WTC11 (cell line): ENCODE measurements around the gene PTPN4. TPM values are rescaled to one million over a fixed set of nuclear protein-coding genes. Genes with fewer than 3 reads are reported as not detected.

Experiments
- ATAC-seq: fragments of 200-7000 bp; cut with Tn5 transposase; 2 replicates; pipeline ENCODE4 v1.10.0; 2021; ENCODE audit warnings: mild to moderate bottlenecking, moderate library complexity
- CTCF ChIA-PET: fragments of 300-600 bp; sonication (Branson Sonifier 250); formaldehyde crosslinking; loops from one replicate; lab custom pipeline; 2021; ENCODE audit warnings: antibody characterized with exemption; lab: Charles Lee
- POLR2A ChIA-PET: fragments of 350-600 bp; sonication (Branson Sonifier 250); formaldehyde crosslinking; loops from one replicate; lab custom pipeline; 2021; ENCODE audit warnings: antibody characterized with exemption; lab: Charles Lee
- DNase-seq: peaks from one replicate; pipeline ENCODE4 v3.0.0; 2021; ENCODE audit warnings: low spot score
- H3K27ac Mint-ChIP-seq: 2 replicates; pipeline ENCODE4 v1.8.0; 2021; ENCODE audit warnings: mixed read lengths
- H3K27me3 Mint-ChIP-seq: 2 replicates; pipeline ENCODE4 v1.8.0; 2021; ENCODE audit warnings: low read depth, mild to moderate bottlenecking, moderate library complexity, mixed read lengths
- H3K36me3 Mint-ChIP-seq: 2 replicates; pipeline ENCODE4 v1.8.0; 2021; ENCODE audit warnings: mixed read lengths
- H3K4me1 Mint-ChIP-seq: 2 replicates; pipeline ENCODE4 v1.8.0; 2022; ENCODE audit warnings: mixed read lengths
- H3K4me3 Mint-ChIP-seq: 2 replicates; pipeline ENCODE4 v1.8.0; 2021; ENCODE audit warnings: mild to moderate bottlenecking, moderate library complexity, mixed read lengths
- H3K9me3 Mint-ChIP-seq: 2 replicates; pipeline ENCODE4 v1.8.0; 2021; ENCODE audit warnings: mixed read lengths
- CBFB ChIP-seq: sonication (generic); formaldehyde crosslinking; IDR thresholded peaks from 2 replicates; pipeline ENCODE4 v1.8.1; 2022; ENCODE audit warnings: mild to moderate bottlenecking, low read depth, missing genetic modification reagents
- ETV6 ChIP-seq: sonication (generic); formaldehyde crosslinking; IDR thresholded peaks from 2 replicates; pipeline ENCODE4 v1.8.1; 2022; ENCODE audit warnings: mild to moderate bottlenecking, missing genetic modification reagents
- FOXP1 ChIP-seq: sonication (generic); formaldehyde crosslinking; IDR thresholded peaks from 2 replicates; pipeline ENCODE4 v1.8.0; 2022; ENCODE audit warnings: missing genetic modification reagents, mild to moderate bottlenecking, moderate library complexity, borderline replicate concordance
- JAZF1 ChIP-seq: fragments of 250-450 bp; sonication (Bioruptor Pico); IDR thresholded peaks from 2 replicates; pipeline ENCODE4 v1.9.0; 2021; ENCODE audit warnings: moderate library complexity, mild to moderate bottlenecking, inconsistent platforms
- NFATC4 ChIP-seq: fragments of 250-450 bp; sonication (Bioruptor Pico); IDR thresholded peaks from 2 replicates; pipeline ENCODE4 v1.9.0; 2021; ENCODE audit warnings: mild to moderate bottlenecking
- NR2C2 ChIP-seq: sonication (generic); formaldehyde crosslinking; IDR thresholded peaks from 2 replicates; pipeline ENCODE4 v1.8.0; 2022; ENCODE audit warnings: mild to moderate bottlenecking, missing genetic modification reagents
- RELA ChIP-seq: sonication (generic); formaldehyde crosslinking; IDR thresholded peaks from 2 replicates; pipeline ENCODE4 v1.8.1; 2022; ENCODE audit warnings: missing genetic modification reagents, mild to moderate bottlenecking, borderline replicate concordance
- SOX15 ChIP-seq: fragments of 250-450 bp; sonication (Bioruptor Pico); IDR thresholded peaks from 2 replicates; pipeline ENCODE4 v1.9.0; 2021; ENCODE audit warnings: mild to moderate bottlenecking
- TEAD4 ChIP-seq: sonication (generic); formaldehyde crosslinking; IDR thresholded peaks from 2 replicates; pipeline ENCODE4 v1.8.0; 2022; ENCODE audit warnings: mild to moderate bottlenecking, missing genetic modification reagents
- ZBTB21 ChIP-seq: sonication (generic); formaldehyde crosslinking; IDR thresholded peaks from 2 replicates; pipeline ENCODE4 v1.8.1; 2023; ENCODE audit warnings: mild to moderate bottlenecking, missing genetic modification reagents, borderline replicate concordance
- ZNF138 ChIP-seq: sonication (generic); formaldehyde crosslinking; conservative IDR thresholded peaks from 2 replicates; pipeline ENCODE4 v1.8.1; 2022; ENCODE audit warnings: mild to moderate bottlenecking, moderate library complexity, missing genetic modification reagents
- ZNF317 ChIP-seq: sonication (generic); formaldehyde crosslinking; IDR thresholded peaks from 2 replicates; pipeline ENCODE4 v1.8.1; 2023; ENCODE audit warnings: low read depth, mild to moderate bottlenecking, moderate library complexity, missing genetic modification reagents, borderline replicate concordance
- total RNA-seq: library from RNA; stranded (reverse); gene quantifications from 3 replicates; pipeline ENCODE4 v1.2.3, GENCODE V29; 2021
- TF ChIP-seq, protein P1 (sequence below): sonication (generic); formaldehyde crosslinking; IDR thresholded peaks from 2 replicates; pipeline ENCODE4 v1.8.0; 2023; ENCODE audit warnings: missing genetic modification reagents
- TF ChIP-seq, protein P2 (sequence below): fragments of 250-450 bp; sonication (Bioruptor Pico); conservative IDR thresholded peaks from 2 replicates; pipeline ENCODE4 v1.9.0; 2021; ENCODE audit warnings: mild to moderate bottlenecking
- TF ChIP-seq, protein P3 (sequence below): sonication (generic); formaldehyde crosslinking; IDR thresholded peaks from 2 replicates; pipeline ENCODE4 v1.8.0; 2022; ENCODE audit warnings: missing genetic modification reagents
- TF ChIP-seq, protein P4 (sequence below): sonication (generic); formaldehyde crosslinking; IDR thresholded peaks from 2 replicates; pipeline ENCODE4 v1.8.1; 2023; ENCODE audit warnings: mild to moderate bottlenecking, missing genetic modification reagents, moderate library complexity
- TF ChIP-seq, protein P5 (sequence below): sonication (generic); formaldehyde crosslinking; IDR thresholded peaks from 2 replicates; pipeline ENCODE4 v1.8.1; 2023; ENCODE audit warnings: mild to moderate bottlenecking, missing genetic modification reagents
- TF ChIP-seq, protein P6 (sequence below): sonication (generic); formaldehyde crosslinking; IDR thresholded peaks from 2 replicates; pipeline ENCODE4 v1.8.0; 2023; ENCODE audit warnings: mild to moderate bottlenecking, missing genetic modification reagents

PTPN4 gene
- total RNA-seq, 1 experiment from 2014 or later = 85.8 TPM

DNA sequence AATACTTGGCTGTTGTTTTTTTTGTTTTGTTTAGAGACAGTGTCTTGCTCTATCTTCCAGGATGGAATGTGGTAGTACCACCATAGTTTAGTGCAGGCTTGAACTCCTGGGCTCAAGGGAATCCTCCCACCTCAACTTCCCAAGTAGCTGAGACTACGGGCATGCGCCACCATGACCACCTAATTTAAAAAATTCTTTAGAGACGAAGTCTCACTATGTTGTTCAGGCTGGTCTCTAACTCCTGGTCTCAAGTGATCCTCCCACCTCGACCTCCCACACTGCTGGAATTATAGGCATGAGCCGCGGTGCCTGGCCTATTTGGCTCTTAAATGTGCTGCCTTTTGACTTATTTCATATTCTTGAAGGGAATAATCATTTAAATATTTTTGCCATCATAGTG is 60.1 kb downstream of the PTPN4 start:
- ChIA-PET POLR2A (no interaction called here), CTCF (no interaction called here)
- DNase-seq (no peak), ATAC-seq (no peak)
- Mint-ChIP-seq H3K9me3 (peaks cover 26% of the 10 kb centered on the region), H3K27ac (no peak overlapping the region), H3K36me3 (peaks cover 26% of the 10 kb centered on the region), H3K4me1 (peaks cover 28% of the 10 kb centered on the region), H3K4me3 (no peak overlapping the region), H3K27me3 (no peaks in the 10 kb centered on the region)
- TF ChIP-seq, protein P1, sequence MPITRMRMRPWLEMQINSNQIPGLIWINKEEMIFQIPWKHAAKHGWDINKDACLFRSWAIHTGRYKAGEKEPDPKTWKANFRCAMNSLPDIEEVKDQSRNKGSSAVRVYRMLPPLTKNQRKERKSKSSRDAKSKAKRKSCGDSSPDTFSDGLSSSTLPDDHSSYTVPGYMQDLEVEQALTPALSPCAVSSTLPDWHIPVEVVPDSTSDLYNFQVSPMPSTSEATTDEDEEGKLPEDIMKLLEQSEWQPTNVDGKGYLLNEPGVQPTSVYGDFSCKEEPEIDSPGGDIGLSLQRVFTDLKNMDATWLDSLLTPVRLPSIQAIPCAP (CRISPR knock-in tag) = no peak
- TF ChIP-seq, protein P2, sequence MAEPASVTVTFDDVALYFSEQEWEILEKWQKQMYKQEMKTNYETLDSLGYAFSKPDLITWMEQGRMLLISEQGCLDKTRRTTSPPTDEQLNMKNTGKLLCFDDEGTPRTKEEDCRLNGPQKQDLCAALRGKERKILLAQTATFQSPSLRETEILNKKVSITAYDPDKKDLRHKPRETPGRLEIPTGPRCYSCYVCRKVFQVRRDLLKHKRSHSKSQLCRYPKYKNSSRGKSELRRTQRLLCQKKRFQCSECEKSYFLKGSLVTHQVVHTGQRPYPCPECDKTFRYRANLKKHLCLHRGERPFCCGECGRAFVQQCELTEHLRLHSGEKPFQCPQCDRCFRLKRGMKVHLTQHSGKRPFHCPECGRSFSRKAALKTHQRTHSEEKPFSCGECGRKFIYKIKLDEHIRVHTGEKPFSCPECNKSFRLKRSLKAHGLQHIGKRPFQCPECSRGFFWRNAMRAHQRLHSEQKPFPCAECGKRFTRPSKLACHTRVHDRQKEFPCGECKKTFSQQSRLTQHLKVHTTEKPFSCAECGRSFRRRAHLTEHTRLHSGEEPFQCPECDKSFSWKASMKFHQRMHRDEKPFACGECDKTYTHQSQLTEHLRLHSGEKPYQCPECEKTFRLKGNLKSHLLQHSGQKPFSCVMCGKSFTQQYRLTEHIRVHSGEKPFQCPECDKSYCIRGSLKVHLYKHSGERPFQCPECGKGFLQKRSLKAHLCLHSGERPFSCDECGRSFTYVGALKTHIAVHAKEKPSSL = no peak
- no peak for TF ChIP-seq TEAD4 (CRISPR knock-in tag)
- TF ChIP-seq ZBTB21 (CRISPR knock-in tag) = no peak
- no peak for TF ChIP-seq NR2C2 (CRISPR knock-in tag)
- TF ChIP-seq SOX15 (CRISPR knock-in tag) = no peak
- TF ChIP-seq ETV6 (CRISPR knock-in tag) = no peak

DNA sequence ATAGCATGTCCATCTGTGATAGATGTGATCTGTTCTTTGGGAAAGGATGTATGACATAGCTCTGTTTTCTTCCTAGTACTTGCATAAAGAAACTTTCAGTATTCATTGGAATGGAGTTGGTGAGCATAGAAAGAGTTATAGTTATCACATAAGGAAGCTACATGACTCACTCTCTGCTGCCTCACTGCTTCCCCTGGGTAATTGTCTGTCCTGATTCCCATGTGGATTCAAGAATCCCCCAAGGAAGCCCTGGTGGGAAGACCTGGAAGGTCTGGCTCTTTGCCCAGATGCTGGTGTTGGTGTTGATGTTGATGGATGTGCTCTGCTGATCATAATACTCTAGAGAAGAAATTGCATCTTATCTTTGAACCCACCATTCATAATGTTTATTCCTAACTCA is 60.6 kb downstream of the PTPN4 start:
- no peaks in the 10 kb centered on the region for H3K27me3 Mint-ChIP-seq
- no peak overlapping the region for H3K4me3 Mint-ChIP-seq
- no peak overlapping the region; the same call in 1 of the 2 replicates for H3K27ac Mint-ChIP-seq
- H3K36me3 Mint-ChIP-seq = peaks cover 26% of the 10 kb centered on the region
- no peak for DNase-seq
- ATAC-seq = 0 out of 2 replicates have a peak, but pooled peaks have one; percentile 43
- ChIA-PET POLR2A (no interaction called here), CTCF (interaction anchor here (1.0 kb wide), 1 partner anchor 355 kb away, joined by 3 read pairs; no protein-coding TSS in a partner anchor)
- H3K9me3 Mint-ChIP-seq = peaks cover 26% of the 10 kb centered on the region
- H3K4me1 Mint-ChIP-seq = peaks cover 28% of the 10 kb centered on the region
- TF ChIP-seq, protein P3, sequence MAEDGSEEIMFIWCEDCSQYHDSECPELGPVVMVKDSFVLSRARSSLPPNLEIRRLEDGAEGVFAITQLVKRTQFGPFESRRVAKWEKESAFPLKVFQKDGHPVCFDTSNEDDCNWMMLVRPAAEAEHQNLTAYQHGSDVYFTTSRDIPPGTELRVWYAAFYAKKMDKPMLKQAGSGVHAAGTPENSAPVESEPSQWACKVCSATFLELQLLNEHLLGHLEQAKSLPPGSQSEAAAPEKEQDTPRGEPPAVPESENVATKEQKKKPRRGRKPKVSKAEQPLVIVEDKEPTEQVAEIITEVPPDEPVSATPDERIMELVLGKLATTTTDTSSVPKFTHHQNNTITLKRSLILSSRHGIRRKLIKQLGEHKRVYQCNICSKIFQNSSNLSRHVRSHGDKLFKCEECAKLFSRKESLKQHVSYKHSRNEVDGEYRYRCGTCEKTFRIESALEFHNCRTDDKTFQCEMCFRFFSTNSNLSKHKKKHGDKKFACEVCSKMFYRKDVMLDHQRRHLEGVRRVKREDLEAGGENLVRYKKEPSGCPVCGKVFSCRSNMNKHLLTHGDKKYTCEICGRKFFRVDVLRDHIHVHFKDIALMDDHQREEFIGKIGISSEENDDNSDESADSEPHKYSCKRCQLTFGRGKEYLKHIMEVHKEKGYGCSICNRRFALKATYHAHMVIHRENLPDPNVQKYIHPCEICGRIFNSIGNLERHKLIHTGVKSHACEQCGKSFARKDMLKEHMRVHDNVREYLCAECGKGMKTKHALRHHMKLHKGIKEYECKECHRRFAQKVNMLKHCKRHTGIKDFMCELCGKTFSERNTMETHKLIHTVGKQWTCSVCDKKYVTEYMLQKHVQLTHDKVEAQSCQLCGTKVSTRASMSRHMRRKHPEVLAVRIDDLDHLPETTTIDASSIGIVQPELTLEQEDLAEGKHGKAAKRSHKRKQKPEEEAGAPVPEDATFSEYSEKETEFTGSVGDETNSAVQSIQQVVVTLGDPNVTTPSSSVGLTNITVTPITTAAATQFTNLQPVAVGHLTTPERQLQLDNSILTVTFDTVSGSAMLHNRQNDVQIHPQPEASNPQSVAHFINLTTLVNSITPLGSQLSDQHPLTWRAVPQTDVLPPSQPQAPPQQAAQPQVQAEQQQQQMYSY (CRISPR knock-in tag) = no peak
- TF ChIP-seq NFATC4 (CRISPR knock-in tag) = no peak
- no peak for TF ChIP-seq ZNF138
- TF ChIP-seq ETV6 (CRISPR knock-in tag) = no peak
- TF ChIP-seq FOXP1 (CRISPR knock-in tag) = no peak
- no peak for TF ChIP-seq SOX15 (CRISPR knock-in tag)
- TF ChIP-seq, protein P2 = no peak
- TF ChIP-seq, protein P4, sequence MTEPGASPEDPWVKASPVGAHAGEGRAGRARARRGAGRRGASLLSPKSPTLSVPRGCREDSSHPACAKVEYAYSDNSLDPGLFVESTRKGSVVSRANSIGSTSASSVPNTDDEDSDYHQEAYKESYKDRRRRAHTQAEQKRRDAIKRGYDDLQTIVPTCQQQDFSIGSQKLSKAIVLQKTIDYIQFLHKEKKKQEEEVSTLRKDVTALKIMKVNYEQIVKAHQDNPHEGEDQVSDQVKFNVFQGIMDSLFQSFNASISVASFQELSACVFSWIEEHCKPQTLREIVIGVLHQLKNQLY (CRISPR knock-in tag) = no peak
- TF ChIP-seq ZNF317 (CRISPR knock-in tag) = no peak
- no peak for TF ChIP-seq JAZF1 (CRISPR knock-in tag)
- TF ChIP-seq CBFB (CRISPR knock-in tag) = no peak
- no peak for TF ChIP-seq RELA (CRISPR knock-in tag)
- TF ChIP-seq, protein P5, sequence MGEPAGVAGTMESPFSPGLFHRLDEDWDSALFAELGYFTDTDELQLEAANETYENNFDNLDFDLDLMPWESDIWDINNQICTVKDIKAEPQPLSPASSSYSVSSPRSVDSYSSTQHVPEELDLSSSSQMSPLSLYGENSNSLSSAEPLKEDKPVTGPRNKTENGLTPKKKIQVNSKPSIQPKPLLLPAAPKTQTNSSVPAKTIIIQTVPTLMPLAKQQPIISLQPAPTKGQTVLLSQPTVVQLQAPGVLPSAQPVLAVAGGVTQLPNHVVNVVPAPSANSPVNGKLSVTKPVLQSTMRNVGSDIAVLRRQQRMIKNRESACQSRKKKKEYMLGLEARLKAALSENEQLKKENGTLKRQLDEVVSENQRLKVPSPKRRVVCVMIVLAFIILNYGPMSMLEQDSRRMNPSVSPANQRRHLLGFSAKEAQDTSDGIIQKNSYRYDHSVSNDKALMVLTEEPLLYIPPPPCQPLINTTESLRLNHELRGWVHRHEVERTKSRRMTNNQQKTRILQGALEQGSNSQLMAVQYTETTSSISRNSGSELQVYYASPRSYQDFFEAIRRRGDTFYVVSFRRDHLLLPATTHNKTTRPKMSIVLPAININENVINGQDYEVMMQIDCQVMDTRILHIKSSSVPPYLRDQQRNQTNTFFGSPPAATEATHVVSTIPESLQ (CRISPR knock-in tag) = no peak
- TF ChIP-seq, protein P6, sequence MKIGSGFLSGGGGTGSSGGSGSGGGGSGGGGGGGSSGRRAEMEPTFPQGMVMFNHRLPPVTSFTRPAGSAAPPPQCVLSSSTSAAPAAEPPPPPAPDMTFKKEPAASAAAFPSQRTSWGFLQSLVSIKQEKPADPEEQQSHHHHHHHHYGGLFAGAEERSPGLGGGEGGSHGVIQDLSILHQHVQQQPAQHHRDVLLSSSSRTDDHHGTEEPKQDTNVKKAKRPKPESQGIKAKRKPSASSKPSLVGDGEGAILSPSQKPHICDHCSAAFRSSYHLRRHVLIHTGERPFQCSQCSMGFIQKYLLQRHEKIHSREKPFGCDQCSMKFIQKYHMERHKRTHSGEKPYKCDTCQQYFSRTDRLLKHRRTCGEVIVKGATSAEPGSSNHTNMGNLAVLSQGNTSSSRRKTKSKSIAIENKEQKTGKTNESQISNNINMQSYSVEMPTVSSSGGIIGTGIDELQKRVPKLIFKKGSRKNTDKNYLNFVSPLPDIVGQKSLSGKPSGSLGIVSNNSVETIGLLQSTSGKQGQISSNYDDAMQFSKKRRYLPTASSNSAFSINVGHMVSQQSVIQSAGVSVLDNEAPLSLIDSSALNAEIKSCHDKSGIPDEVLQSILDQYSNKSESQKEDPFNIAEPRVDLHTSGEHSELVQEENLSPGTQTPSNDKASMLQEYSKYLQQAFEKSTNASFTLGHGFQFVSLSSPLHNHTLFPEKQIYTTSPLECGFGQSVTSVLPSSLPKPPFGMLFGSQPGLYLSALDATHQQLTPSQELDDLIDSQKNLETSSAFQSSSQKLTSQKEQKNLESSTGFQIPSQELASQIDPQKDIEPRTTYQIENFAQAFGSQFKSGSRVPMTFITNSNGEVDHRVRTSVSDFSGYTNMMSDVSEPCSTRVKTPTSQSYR = no peak
- TF ChIP-seq, protein P1 (CRISPR knock-in tag) = no peak
- no peak for TF ChIP-seq ZBTB21 (CRISPR knock-in tag)
